Adrenal gland (tissue), 5 donors: ENCODE data around the gene CIDEA.

Experiments
- POLR2A ChIP-seq, 2 donors: fragments of 450-650 bp; IDR thresholded peaks; one replicate each; pipeline ENCODE4 v1.6.1; 2017; ENCODE audit warnings: antibody characterized with exemption in 2 of 2, mild to moderate bottlenecking in 2 of 2, moderate library complexity in 1 of 2
- TF ChIP-seq, protein P1 (sequence below), 6 experiments: fragments of 450-650 bp in 4 of 6; fragments of 200-600 bp in 2 of 6; sonication (generic) in 1 of 6; IDR thresholded peaks; 1 replicate in 5 of 6; 2 replicates in 1 of 6; pipeline versions ENCODE4 v1.5.1 to v1.8.0; 2016 to 2021; ENCODE audit warnings: antibody characterized with exemption in 6 of 6, mild to moderate bottlenecking in 2 of 6, moderate library complexity in 1 of 6
- donor health status: DM: no; HTN: no; CAD: no.

DNA sequence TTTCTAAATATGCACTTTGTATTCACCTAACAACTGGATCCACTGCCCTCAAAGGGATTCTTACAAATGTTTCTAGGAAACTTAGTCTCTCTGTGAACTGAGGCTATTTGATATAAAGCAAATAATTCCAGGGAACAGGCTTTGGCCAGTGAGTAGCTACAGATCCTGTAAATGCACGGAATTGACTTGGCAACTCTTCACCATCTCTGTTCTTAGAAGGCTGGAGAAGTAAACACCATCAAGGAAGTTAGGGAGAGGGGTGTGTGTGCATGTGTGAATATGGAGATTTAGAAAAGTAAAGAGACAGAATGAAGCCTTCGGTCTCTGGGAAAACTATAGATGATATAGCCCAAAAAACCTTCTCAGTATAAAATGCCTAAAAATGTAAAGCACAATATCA, 10.7 kb downstream of the CIDEA start:
- TF ChIP-seq, protein P1, sequence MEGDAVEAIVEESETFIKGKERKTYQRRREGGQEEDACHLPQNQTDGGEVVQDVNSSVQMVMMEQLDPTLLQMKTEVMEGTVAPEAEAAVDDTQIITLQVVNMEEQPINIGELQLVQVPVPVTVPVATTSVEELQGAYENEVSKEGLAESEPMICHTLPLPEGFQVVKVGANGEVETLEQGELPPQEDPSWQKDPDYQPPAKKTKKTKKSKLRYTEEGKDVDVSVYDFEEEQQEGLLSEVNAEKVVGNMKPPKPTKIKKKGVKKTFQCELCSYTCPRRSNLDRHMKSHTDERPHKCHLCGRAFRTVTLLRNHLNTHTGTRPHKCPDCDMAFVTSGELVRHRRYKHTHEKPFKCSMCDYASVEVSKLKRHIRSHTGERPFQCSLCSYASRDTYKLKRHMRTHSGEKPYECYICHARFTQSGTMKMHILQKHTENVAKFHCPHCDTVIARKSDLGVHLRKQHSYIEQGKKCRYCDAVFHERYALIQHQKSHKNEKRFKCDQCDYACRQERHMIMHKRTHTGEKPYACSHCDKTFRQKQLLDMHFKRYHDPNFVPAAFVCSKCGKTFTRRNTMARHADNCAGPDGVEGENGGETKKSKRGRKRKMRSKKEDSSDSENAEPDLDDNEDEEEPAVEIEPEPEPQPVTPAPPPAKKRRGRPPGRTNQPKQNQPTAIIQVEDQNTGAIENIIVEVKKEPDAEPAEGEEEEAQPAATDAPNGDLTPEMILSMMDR (IDR thresholded peaks at IDR 0.05) = no peak
- no peak for TF ChIP-seq POLR2A (IDR thresholded peaks at IDR 0.05)
